ENCODE results near the gene ACSF3.

Gene ACSF3

DNA sequence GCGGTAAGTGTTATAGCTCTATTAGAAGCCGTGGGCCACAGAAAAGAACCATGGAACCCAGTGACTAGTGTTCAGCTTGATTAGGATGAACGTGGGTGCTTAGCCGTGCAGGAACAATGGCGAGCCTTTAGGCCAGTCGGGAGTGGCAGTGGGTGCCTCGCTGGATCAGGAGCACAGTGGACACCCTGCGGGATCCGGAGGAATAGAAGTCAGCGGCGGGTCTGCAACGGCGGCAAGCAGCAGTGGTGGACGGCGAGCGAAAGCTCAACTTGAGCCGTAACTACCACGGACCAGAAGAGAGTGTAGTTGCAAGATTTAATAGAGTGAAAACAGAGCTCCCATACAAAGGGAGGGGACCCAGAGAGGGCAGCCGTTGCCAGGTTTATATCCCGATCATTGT is 40.6 kb downstream of the ACSF3 start:
- DNase-seq, result no peak

DNA sequence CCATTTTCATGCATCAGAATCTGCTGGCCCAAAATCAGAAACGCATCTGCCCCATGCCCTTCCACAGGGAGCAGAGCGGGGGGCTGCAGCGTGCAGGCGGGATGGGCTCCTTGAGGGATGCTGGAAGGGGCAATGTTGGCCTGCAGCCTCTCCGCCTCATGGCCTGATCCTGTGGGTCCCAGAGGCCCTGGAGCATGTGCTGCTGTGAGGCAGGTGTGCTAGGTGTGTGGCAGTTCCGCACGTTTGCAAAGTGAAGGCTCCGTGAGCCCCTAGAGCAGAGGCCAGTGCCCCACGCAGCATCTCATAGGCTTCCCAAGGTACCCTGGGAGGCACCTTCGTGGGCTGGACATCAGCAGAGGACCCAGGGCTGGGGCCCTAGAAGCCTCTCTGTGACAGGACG is 41.5 kb downstream of the ACSF3 start:
- DNase-seq, result no peak

DNA sequence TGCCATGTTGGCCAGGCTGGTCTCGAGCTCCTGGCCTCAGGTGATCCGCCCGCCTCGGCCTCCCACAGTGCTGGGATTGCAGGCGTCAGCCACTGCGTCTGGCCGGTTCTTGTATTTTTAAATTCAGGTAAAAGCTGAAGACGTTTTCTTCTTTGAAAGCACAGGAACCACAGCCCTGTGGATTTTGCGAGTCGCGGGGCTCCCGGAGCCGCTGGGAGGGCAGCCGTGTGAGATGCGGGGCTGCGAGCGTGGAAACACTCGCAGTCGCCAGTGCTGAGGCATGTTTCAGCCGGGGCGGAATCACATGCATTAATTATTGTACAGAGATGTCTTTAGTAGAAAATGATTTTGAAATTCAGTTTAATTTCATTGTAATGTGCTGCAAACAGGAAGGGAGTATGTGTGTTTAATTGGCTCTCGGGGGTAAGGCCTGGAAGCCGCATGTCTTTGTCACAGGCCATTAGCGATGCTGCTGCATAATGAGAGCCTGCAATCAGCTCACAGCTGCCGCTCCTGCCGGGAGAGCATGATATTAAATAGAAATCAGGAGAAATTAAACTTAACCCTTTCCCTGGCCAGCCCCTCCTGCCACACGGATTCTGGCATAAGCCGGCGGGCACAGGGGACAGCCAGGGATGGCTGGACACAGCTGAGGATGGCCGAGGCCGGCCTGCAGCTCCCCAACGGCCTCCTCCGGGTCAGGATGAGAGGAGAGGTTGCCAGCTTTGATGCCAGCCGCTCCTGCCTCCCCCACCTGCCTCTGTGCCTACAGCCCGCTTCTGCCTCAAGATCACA is 42.5 kb downstream of the ACSF3 start:
- no peak for DNase-seq

DNA sequence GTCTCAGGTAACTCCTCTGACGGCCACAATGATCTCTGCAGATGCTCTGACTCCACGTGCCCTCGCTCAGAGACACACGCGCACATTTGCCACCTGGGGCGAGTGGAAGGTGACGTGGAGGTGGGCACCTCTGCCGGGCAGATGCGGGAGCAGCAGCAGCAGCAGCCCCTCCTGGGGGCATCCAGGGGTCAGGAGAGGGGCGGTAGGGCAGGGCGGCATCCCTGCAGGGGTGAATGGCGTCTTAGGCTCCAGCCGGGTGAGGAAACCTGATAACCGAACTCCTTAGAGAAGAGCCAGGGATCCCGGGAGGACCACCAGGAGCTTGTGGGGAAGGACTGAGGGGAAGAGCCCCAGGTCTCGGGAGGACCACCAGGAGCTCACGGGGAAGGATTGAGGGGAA is 43.3 kb downstream of the ACSF3 start:
- DNase-seq, result no peak

DNA sequence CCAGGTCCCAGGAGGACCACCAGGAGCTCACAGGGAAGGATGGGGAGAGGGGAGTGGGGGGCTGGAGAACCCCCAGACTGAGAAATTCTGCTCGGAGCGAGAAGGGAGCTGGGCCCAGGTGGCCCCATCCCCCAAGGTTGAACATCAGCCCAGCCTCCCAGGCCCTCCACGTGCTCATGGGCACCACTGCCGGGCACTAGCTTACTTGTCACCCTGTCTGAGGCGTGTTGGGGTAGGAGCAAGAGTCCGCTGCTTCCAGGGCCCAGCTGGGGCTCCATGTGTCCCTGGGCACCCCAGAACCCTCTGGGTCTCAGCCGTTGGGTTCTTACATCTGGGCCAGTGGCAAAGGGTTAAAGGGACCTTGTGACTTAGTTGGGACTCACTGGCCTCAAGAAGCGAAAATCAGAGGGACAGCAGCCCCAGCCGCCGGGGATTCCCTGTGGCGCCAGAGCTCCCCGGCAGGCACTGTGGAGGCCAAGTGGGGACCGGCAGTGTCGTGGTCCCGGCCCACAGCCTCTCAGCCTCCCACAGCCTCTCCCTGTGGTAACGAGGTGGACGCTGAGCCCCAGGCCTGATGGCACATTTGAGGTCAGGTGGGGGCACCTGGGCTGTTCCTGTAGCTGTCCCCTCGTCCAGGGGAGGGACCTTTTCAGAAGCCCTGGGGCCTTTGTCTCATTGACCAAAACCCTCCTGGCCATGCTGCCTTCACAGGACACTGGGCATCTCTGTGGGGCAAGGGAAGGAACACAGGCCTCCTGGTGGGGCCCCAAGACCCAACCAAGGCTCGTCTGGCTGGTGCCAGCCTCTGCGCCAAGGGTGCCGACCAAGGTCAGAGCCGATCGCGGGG is 44.2 kb downstream of the ACSF3 start:
- DNase-seq, result no peak

DNA sequence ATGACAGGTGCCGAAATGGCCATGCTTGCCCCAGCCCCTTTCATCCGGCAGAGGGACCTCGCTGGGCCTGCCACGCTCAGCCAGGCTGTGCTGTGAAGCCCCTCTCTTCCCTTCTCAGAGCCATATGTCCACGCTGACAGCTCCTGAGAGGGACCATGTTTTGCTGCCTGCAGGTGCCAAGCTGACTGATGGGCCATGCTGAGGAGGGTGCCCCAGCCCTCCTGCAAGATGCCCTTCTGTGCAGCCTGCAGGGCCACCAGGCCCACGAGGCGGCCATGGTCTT is 44.8 kb downstream of the ACSF3 start:
- no peak for DNase-seq

DNA sequence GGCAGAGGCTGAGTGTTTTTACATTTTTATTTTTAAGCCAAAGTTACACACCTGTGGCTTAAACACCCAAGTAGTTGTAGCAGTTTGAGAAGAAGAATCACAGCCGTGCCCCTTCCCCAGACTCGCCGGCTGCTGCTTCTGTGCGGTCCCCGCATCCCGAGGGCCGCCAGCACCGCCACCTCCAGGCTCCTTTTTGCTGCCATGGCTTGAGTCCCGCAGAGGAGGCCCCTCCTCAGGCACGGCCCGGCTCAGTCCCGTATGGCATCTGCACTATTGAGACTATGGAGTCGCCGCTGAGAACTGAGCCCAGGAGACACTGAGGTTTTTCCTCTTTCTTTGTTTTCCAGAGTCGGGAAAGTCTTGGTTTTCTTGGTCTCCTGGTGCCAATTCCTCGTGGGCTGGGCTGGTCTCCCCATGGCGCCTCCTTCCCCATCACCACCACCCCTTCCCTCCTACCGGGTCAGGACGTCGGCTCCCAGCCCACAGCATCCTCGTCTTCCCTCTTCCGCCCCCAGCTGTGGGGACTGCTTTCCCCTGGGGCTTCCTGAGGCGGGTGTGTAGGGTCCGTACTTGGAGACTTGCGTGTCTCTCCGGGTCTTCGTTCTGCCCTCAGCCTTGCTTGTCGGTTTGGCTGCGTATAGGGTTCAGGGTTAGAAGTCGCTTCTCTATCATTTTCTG is 45.3 kb downstream of the ACSF3 start:
- no peak for DNase-seq

DNA sequence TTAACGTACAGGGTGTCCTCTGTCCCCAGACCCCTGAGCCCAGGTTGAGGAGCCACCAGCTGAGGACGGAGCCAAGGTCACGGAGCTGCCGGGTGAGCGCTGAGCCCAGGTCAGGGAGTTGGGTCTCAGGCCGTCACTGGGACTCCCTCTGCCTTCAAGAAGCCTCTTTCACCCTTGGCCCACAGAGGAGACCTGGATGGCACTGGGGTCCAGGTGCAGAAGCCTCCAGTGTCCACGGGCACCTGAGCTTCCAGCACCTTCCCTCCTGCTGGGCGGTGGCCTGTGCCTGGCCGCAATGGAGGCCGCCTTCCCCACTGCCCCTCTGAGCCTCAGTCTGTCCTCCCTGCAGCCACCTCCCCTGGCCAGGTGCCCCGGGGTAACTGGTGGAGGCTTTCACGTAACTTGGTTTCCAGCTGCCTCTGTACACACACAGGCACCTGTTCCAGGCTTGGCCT is 46.3 kb downstream of the ACSF3 start:
- DNase-seq, result no peak

DNA sequence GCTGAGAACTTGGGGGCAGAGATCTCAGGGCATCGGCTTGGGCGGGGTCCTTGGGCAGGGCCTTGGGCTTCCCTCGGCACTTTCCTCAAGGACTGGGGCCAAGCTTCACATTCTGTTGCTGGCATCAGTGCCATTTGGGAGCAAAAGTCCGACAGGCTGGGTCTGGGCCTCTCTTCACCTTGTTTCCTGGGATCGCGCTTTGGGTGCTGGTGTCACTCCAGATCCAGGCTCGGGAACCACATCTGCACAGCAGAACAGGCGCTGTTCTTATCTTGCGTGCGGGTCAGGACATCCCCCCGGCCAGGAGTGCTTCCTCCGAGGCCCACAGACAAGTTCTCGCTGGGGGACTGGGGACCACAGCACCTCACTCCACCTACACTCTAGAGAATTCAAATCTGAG is 46.7 kb downstream of the ACSF3 start:
- no peak for DNase-seq

DNA sequence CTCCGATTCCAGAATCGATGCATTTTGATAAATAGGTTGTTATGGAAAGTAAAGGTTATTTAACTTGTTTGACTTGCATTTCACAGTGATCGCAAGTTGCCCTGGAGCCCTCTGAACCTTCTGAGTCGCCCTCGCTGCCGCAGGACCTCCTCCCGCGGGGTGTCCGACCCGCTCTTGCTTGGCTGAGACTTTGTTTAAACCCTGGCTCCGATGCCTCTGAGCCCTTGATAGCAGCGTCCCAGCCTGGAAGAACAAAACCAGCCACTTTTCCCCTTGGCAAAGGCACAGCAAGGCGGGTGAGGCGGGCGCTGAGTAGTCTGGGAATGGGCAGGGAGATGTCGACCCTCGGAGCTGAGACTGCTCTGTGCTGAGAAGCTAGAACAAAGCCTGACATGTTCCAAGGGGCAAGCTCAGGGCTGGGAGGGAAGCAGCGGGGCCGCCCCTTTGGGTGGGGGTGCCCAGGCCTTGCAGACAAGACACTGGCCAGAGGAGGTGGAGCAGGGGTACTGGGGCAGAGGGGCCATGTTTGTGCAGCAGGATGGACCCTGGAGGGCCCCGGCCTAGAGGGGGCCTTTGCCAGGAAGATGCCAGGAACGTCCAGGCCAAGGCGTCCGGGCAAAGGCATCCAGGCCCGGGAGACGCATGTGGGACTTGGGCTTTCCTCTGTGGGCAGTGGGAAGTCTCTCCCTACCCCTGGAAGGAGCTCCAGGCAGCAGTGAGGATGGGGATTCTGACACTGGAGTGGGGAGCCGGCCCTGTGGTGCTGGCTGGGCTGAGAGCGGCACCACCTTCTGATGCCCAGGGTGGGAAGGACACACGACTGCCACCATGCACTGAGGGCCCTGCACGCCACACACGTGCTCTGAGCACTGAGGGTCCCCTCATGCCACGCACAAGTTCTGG is 47.6 kb downstream of the ACSF3 start:
- no peak for DNase-seq

DNA sequence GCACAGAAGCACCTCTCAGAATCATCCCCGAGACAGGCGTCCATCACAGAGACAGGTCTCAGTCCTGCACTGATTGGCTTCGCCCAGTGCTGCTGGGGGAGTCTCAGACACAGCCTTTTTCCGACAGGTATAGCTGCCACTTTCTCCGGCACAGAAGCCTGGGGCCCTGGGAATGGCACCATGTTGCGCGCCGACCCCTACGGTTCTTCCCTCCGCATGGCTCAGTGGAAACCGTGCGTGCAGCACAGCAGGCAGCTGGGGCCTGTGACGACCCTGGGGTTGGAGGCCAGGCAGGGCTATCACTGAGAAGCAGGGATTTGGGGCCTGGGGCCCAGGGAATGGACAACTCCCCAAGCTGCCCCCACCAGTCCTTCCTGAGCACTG is 48.2 kb downstream of the ACSF3 start:
- no peak for DNase-seq

DNA sequence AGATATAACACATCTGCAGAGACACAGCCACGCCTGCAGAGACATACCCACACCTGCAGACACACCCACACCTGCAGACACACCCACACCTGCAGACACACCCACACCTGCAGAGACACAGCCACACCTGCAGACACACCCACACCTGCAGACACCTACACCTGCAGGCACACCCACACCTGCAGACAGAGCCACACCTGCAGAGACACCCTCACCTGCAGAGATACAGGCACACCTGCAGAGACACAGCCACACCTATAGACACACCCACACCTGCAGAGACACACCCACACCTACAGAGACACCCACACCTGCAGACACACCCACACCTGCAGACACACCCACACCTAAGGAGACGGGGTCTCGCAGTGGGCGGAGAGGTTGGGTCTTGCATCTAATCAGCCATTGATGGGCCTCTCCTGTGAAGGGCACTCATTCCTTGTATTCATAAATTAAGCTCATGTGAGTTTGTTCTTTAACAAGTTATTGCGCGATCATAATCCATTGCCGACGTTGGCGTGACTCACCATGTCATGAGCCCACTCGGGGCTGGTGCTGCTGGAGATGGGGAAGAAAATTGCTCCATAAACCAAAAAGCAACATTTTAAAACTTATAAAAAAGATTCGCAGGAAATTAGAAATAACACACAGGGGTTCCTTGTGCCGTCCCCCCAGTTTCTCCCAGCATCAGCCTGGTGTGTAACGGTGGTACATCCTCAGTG is 49.0 kb downstream of the ACSF3 start:
- DNase-seq, result no peak

DNA sequence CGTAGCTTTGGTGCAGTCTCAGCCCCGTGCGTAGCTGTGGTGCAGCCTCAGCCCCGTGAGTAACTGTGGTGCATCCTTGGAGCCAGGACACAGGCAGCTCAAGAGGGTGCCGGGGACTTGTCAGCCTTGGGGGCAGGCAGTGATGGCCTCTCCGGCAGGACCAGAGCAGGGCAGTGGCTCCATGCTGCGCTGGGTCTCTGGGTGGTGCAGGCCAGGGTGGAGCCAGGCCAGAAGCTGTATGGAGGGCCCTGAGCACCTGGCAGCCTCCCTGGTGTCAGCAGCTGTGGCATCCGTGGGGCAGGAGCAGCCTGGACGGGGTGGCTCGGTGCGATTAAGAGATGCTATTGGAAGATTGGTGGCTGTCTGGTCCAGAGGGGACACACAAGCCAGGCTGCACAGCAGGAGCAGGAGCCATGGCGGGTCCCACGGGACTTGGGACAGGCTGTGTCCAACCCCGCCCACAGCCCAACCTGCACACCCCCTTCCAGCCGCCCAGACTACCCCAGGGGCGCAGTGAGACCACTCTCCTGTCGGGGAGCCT is 49.6 kb downstream of the ACSF3 start:
- no peak for DNase-seq

DNA sequence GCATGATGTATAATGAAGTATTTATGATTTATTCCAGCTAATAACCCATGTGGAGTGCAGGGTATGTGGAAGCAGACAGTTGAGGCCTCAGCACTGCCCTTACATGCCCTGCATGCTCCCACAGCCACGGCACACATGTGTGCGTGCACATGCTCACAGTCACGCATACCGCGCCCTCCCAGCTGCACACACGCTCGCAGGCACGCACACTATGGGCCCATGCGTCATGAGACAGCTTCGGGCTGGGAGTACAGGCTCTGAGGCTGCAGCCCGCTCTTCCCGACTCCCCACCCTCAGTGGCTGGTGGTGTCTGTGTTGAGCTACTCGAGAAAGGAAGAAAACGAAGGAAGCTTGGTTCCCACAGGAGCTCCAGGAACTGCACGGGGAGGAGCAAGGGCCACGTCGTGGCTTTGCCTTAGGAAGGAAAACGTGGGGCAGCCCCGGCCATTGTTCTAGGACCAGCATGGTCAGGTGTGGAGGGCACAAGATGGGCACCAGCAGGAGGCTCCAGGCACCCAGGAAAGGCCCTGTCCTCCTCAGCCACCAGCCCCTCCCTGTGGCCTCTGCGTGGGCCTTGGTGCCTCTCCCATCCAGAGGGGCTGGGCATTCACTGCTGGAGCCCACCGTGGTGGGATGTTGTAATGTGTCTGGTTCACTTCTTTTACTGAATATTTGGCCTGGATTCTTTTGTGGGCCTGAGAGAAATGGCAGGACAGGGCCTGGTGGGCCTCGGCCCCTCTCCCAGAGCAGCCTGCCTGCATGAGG is 50.4 kb downstream of the ACSF3 start:
- DNase-seq, result no peak

DNA sequence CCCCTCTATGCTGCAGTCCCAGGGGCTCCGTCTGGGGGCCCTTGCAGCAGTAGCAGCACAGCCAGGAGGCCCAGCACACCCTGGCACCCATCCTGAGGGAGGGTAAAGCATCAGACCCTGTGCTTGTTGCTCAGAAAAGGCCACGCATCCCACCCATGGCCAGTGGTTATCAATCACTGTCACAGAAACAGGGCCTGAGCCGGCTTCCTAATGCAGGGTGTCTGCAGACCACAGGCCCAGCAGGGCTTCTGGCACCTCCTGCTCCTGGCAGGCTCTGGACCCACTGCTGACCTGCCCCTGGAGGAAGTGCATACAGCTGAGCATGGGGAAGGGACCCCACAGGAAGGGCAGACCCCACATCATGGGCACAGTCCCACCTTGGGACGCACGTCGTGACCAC is 51.0 kb downstream of the ACSF3 start:
- DNase-seq, result no peak

DNA sequence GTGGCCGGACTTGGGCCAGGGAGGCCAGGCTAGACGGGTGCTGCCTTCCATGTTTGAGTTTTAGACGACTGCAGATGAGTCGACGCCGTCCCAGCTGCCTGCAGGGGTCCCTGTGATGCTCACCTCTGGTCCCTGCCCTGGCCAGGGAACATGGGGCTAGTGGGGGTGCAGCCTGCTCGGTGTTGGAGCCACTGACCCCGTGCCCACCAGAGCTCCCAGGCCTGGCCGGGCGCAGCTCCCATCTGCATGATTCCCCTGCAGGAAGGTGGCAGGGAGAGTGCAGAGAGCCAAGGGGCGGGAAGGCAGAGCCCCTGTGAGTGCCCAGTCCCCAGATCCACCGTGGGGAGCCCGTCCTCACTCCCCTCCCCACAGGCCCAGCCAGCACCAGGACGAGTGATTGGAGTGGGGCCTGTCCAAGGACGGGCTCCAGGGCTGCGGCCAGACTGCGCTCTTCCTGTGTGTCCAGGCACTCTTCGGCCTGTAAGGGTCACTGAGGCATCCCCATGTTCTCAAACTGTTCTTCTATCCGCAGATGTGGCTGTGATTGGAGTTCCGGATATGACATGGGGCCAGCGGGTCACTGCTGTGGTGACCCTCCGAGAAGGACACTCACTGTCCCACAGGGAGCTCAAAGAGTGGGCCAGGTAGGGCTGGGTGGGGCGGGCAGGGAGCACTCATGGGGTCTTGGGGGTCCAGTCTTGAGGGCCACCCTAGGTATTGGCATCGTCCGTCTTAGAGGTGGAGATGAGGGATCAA is 51.9 kb downstream of the ACSF3 start:
- no peak for DNase-seq

DNA sequence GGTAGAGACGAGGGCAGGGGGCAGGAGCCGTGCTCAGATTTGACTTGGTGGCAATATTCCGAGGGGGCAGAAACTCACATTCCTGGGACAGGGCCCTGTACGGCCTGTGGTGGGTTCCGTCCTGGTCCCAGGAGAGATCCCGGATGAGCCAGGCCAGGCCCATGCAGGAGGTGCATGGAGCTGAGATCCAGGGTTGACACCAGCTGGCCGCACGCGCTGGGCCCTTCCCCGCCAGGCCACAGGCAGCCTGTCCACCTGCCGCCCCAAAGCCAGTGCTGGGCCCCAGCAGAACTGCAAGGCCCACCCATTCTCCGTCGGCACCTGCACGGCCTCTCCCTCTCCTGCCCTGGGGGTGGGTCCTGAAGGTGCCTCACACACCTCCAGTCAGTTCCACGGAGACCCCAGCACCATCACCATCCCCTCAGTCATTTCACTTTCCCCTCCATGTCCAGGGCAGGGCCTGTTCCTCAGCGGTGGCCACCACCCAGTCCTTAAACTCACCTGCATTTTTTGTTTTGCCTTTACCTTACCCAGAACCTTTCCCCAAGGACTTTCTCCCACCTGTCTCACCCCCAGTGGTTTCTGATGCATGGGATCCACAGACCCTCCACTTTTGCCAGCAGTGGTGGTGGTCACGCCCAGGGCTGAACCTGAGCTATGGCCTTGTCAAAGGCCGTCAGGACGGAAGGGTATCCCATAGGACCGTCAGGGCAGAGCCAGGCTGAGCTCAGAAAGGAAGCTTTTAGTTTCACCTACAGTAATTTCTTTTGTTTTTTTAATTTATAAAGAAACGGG is 52.8 kb downstream of the ACSF3 start:
- no peak for DNase-seq

DNA sequence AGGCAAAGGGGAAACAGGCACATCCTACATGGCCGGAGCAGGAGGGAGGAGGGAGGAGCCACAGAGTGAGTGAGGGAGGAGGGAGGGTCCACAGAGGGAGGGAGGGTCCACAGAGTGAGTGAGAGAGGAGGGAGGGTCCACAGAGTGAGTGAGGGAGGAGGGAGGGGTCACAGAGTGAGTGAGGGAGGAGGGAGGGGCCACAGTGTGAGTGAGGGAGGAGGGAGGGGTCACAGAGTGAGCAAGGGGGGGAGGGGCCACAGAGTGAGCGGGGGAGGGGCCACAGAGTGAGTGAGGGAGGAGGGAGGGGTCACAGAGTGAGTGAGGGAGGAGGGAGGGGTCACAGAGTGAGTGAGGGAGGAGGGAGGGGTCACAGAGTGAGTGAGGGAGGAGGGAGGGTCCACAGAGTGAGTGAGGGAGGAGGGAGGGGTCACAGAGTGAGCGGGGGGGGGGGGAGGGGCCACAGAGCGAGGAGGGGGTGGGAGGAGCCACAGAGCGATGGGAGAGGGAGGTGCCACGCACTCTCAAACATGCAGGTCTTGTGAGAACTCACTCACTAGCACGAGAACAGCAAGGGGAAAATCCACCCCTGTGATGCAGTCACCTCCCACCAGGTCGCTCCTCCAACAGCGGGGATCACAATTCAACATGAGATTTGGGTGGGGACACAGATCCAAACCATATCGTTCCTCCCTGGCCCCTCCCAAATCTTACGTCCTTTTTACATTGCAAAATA is 53.6 kb downstream of the ACSF3 start:
- no peak for DNase-seq

DNA sequence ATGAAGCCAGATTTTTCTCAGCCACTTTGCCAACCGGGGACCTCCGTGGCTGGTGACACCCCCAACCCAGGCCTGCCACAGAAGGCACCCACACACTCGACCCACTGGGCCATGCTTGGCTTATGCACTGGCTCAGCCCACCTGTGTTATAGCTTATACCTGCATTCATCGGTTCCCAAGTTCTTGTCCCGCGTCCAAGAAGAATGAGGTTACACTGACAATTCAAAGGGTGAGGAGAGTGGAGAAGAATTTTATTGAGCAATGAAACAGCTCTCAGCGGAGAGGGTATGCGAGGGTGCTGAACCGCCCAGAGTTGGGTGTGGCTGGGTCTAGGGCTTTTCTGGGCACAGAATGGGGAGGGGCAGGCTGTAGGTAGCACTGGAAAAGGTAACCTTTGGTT is 55.7 kb downstream of the ACSF3 start:
- DNase-seq, result no peak

Data from fibroblast of skin of right quadriceps (primary cell).